Measurements from ENCODE around the gene BTNL9. TPM values are rescaled to one million over a fixed set of nuclear protein-coding genes. Genes with fewer than 3 reads are reported as not detected.

The BTNL9 gene
- total and polyA plus RNA-seq, 9 of the 15 experiments (the other 6 are each of a cell fraction or from before 2014, with no cell fraction given) = 3.7 to 86.7 (median 29.4) TPM

GRCh38 chr5:181100121-181100875 is 60.2 kb downstream of the BTNL9 start (continued):
- TF ChIP-seq, protein P1, sequence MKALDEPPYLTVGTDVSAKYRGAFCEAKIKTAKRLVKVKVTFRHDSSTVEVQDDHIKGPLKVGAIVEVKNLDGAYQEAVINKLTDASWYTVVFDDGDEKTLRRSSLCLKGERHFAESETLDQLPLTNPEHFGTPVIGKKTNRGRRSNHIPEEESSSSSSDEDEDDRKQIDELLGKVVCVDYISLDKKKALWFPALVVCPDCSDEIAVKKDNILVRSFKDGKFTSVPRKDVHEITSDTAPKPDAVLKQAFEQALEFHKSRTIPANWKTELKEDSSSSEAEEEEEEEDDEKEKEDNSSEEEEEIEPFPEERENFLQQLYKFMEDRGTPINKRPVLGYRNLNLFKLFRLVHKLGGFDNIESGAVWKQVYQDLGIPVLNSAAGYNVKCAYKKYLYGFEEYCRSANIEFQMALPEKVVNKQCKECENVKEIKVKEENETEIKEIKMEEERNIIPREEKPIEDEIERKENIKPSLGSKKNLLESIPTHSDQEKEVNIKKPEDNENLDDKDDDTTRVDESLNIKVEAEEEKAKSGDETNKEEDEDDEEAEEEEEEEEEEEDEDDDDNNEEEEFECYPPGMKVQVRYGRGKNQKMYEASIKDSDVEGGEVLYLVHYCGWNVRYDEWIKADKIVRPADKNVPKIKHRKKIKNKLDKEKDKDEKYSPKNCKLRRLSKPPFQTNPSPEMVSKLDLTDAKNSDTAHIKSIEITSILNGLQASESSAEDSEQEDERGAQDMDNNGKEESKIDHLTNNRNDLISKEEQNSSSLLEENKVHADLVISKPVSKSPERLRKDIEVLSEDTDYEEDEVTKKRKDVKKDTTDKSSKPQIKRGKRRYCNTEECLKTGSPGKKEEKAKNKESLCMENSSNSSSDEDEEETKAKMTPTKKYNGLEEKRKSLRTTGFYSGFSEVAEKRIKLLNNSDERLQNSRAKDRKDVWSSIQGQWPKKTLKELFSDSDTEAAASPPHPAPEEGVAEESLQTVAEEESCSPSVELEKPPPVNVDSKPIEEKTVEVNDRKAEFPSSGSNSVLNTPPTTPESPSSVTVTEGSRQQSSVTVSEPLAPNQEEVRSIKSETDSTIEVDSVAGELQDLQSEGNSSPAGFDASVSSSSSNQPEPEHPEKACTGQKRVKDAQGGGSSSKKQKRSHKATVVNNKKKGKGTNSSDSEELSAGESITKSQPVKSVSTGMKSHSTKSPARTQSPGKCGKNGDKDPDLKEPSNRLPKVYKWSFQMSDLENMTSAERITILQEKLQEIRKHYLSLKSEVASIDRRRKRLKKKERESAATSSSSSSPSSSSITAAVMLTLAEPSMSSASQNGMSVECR (CRISPR knock-in tag; IDR thresholded peaks at IDR 0.05) = peak; percentile 33; the same call in 1 of the 2 replicates
- TF ChIP-seq ZNF12 (CRISPR knock-in tag; IDR thresholded peaks at IDR 0.05) (no peak; the same call in 1 of the 2 replicates), TCF7 (IDR thresholded peaks at IDR 0.05; ENCODE audit: borderline replicate concordance) (0 out of 2 replicates have a peak, but pooled peaks have one; percentile 3), GATAD2A (IDR thresholded peaks at IDR 0.05) (peak; percentile 65; the same call in 1 of the 2 replicates), ETV1 (tag; conservative IDR thresholded peaks at IDR 0.05; ENCODE audit: low read depth) (no peak), ZBTB7A (IDR thresholded peaks at IDR 0.05; ENCODE audit: borderline replicate concordance, control insufficient read depth, low read depth, low read length) (peak; percentile 68), TEAD1 (CRISPR knock-in tag; IDR thresholded peaks at IDR 0.05) (peak in 1 of 2 experiments; percentile 44; a peak in 1 of 4 replicates), RB1 (IDR thresholded peaks at IDR 0.05; ENCODE audit: low read depth) (peak; percentile 59; the same call in 1 of the 2 replicates), SMARCB1 (IDR thresholded peaks at IDR 0.05; ENCODE audit: insufficient read length, low read depth) (no peak), KDM2B (CRISPR knock-in tag; IDR thresholded peaks at IDR 0.05) (peak; percentile 67; the same call in 1 of the 2 replicates), MYNN (IDR thresholded peaks at IDR 0.05) (no peak), MYNN (CRISPR knock-in tag; IDR thresholded peaks at IDR 0.05) (no peak), VEZF1 (CRISPR knock-in tag; IDR thresholded peaks at IDR 0.05) (peak; percentile 34; the same call in 1 of the 2 replicates), ATF7 (IDR thresholded peaks at IDR 0.05) (0 out of 2 replicates have a peak, but pooled peaks have one; percentile 23), ZKSCAN3 (CRISPR knock-in tag; IDR thresholded peaks at IDR 0.05) (no peak), NFE2 (IDR thresholded peaks at IDR 0.05; ENCODE audit: low read depth) (0 out of 2 replicates have a peak, but pooled peaks have one; percentile 3), GTF2A2 (tag; IDR thresholded peaks at IDR 0.05) (no peak)
